Upper lobe of right lung (tissue), 1 donor: ENCODE results near the gene GPR183. TPM values are rescaled to one million over a fixed set of nuclear protein-coding genes. Genes with fewer than 3 reads are reported as not detected.

ENCODE experiments used
- ATAC-seq: fragments of 200-7000 bp; cut with Tn5 transposase; one replicate; pipeline ENCODE4 v1.9.1; 2020; ENCODE audit warnings: mild to moderate bottlenecking, moderate library complexity
- DNase-seq: peaks from one replicate; pipeline ENCODE4 v3.0.0-alpha.2; 2020
- H3K27ac ChIP-seq: fragments of 200-600 bp; one replicate; pipeline ENCODE4 v1.8.0; 2022
- H3K27me3 ChIP-seq: fragments of 200-600 bp; one replicate; pipeline ENCODE4 v1.8.0; 2022; ENCODE audit warnings: mild to moderate bottlenecking
- H3K36me3 ChIP-seq: fragments of 200-600 bp; one replicate; pipeline ENCODE4 v1.8.0; 2022
- H3K4me1 ChIP-seq: fragments of 200-600 bp; one replicate; pipeline ENCODE4 v1.8.0; 2022
- H3K4me3 ChIP-seq: fragments of 200-600 bp; one replicate; pipeline ENCODE4 v1.8.0; 2022; ENCODE audit warnings: mild to moderate bottlenecking
- H3K9me3 ChIP-seq: fragments of 200-600 bp; one replicate; pipeline ENCODE4 v1.8.0; 2022
- CTCF ChIP-seq: fragments of 200-600 bp; IDR thresholded peaks from one replicate; pipeline ENCODE4 v1.8.0; 2022; ENCODE audit warnings: antibody characterized with exemption
- intact Hi-C: fragments of 100-400 bp; cut with DNase I; formaldehyde crosslinking; loops from one replicate; pipeline ENCODE4 v1.11.0; 2022
- total RNA-seq: library from RNA; stranded (reverse); fragmentation: NEBNext Ultra II Directional; extraction: Animal tissue kit (Norgen Biotek cat#: 25700); gene quantifications from one replicate; pipeline ENCODE4 v1.2.1, GENCODE V29; 2021
- donor health status: DM: no; HTN: yes; CAD: no; lungs with severe emphysema.

The GPR183 gene
- total RNA-seq, 1 donor from 2014 or later = 13.6 TPM

DNA sequence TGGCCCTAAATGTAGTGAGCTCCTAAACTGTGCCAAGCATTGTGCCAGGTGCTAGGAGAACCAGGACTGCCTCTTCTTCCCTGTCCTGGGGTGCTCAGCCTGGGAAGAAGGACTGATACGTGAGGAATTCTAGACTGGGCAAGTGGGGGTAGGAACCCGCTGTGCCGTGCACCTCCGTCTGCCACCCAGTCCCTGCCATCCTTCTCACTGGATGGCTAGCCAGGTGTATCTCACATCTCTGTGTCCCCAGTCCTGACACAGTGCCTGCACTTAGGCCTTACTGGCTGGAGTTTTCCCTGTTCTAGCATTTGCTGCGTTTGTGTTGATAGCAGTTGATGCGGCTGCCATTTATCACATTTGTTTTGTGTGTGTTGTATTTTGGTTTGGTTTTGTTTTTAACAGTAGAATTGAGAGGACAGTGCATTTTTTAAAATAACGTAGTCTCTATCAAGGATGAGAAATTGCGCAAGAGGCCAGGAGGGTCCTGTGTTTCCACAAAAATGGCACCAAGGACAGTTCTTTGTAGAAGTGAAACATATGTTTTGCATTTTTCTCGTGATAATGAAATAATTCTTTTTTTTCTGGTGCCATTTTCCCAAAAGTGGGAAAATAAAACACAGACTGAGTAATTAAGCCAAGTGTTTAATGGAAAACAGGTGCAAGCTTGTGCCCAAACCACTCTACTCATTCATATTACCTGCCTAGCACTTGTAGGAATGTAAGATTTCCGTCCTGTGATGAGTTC is 4.7 kb upstream of the GPR183 start:
- H3K4me1 ChIP-seq = peaks cover 36% of the 10 kb centered on the region
- intact Hi-C loops = no loop called here

DNA sequence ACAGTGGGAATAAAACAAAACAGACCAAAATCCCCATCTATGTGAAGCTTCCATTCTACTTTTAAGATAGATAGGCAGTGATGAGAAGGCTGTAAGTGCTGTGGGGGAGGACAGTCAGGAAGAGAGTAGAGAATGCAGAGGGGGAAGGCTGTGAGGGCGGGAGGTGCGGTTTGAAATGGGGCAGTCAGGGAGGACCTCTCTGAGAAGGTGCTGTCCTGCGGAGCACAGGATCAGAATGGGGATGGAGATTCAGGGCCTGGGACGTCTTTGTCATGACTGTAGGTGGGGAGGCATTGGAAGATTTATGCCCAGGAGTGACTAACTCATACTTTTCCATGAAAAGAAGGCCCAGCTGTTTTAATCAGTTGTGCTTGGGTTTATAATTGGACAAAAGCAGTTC is 3.9 kb upstream of the GPR183 start:
- intact Hi-C loops = no loop called here
- TF ChIP-seq CTCF = no peak
- Histone ChIP-seq H3K4me1 (peaks cover 35% of the 10 kb centered on the region), H3K4me3 (no peak overlapping the region), H3K36me3 (no peaks in the 10 kb centered on the region), H3K9me3 (no peaks in the 10 kb centered on the region), H3K27me3 (no peaks in the 10 kb centered on the region), H3K27ac (no peak overlapping the region)
- ATAC-seq (no peak), DNase-seq (no peak)

More for the DNA sequence above, 4.7 kb upstream of the GPR183 start:
- H3K4me3 ChIP-seq = no peak overlapping the region
- H3K27ac ChIP-seq = no peak overlapping the region
- no peak for TF ChIP-seq CTCF
- no peak for ATAC-seq
- H3K27me3 ChIP-seq = no peaks in the 10 kb centered on the region
- H3K9me3 ChIP-seq = no peaks in the 10 kb centered on the region
- no peaks in the 10 kb centered on the region for H3K36me3 ChIP-seq
- DNase-seq = no peak

GRCh38 chr13:99310382-99311031 is 3.3 kb upstream of the GPR183 start:
- intact Hi-C loops = no loop called here
- no peak for ATAC-seq
- DNase-seq = no peak
- H3K27ac ChIP-seq = no peak overlapping the region
- no peaks in the 10 kb centered on the region for H3K27me3 ChIP-seq
- H3K9me3 ChIP-seq = no peaks in the 10 kb centered on the region
- no peak overlapping the region for H3K4me3 ChIP-seq
- no peak for TF ChIP-seq CTCF
- no peaks in the 10 kb centered on the region for H3K36me3 ChIP-seq
- H3K4me1 ChIP-seq = peaks cover 35% of the 10 kb centered on the region

DNA sequence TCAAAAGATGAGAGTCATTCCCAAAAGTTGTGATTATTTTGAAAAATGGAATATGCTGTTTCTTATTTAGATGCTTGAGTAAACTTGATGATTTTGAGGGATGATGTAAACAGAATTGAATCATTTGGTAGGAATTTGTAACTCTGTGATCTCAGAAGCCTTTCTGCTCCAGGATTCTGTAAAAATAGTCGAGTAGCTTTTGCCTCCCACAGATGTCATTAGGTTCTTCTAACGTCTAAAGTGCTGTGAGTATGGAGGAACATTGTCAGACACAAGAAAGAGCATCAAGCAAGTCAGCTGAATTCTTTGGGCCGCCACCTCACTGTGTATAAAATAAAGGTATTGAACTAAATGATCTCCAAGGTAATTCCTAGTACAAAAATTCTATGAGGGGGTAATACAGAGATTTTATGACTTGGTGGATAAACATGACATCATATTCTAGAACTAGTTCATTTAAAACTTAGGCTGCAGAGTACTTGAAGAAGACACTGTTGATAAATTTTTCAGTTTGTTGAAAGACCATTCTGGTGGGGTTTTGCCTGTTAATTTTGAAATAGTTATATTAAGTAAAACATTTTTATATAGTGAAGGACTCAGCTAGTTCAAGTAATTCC is 1.4 kb upstream of the GPR183 start:
- intact Hi-C loops = no loop called here
- Histone ChIP-seq H3K27ac (no peak overlapping the region), H3K36me3 (no peaks in the 10 kb centered on the region), H3K4me1 (peaks cover 32% of the 10 kb centered on the region), H3K9me3 (no peaks in the 10 kb centered on the region), H3K4me3 (no peak overlapping the region), H3K27me3 (no peaks in the 10 kb centered on the region)
- TF ChIP-seq CTCF = no peak
- DNase-seq = no peak
- no peak for ATAC-seq

DNA sequence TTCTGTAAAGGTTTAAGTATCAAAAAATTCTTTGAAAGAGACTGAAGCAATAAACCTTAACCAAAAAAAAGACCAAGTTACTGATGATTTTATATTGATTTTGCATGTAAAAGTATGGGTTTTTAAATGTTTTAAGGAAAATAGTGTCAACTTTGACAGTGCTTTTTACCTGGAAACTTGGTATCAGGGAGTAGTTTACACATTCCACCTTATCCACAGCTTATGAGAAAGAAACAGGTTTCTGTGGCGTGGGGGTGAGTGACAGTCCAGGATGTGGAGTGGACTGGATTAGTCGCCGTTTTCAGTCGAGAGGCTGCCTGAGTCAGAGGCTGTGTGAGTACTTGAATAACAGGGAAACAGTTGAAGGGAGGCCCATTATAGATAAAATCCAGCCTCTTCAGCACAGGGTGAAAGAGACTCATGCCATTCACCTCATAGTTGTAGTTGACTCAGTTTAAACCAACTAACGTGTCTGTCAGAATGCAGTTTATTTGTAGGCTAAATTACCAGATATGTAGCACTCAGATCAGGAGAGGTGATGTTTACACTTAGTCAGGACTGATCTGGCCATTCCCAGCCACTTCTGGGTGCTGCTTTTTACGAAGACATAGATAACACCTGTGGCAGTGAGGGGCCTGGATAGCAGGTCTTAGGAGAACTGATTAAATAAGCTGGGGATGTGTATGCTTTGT is 595 bp upstream of the GPR183 start:
- H3K27me3 ChIP-seq = no peaks in the 10 kb centered on the region
- no peak overlapping the region for H3K4me3 ChIP-seq
- H3K36me3 ChIP-seq = no peaks in the 10 kb centered on the region
- peak overlapping the region; percentile 33 for H3K27ac ChIP-seq
- ATAC-seq (peak; percentile 81), DNase-seq (no peak)
- TF ChIP-seq CTCF = no peak
- peaks cover 28% of the 10 kb centered on the region for H3K4me1 ChIP-seq
- intact Hi-C loops = no loop called here
- no peaks in the 10 kb centered on the region for H3K9me3 ChIP-seq
